Ovary (tissue), 9 donors: ENCODE measurements around the gene KLRF2. TPM values are rescaled to one million over a fixed set of nuclear protein-coding genes. Genes with fewer than 3 reads are reported as not detected.

Experiments
- DNase-seq, 5 donors: peaks; one replicate each; pipeline ENCODE4 v3.0.0-alpha.2; 2019 to 2020
- H3K27ac ChIP-seq, 2 donors: fragments of 200-600 bp; one replicate each; pipeline versions ENCODE4 v1.5.1 to v1.8.0; 2019 to 2022
- H3K27me3 ChIP-seq: fragments of 200-600 bp; one replicate; pipeline ENCODE4 v1.8.0; 2022
- H3K36me3 ChIP-seq: fragments of 200-600 bp; sonication (generic); one replicate; pipeline ENCODE4 v1.5.1; 2019
- H3K4me1 ChIP-seq: one replicate; pipeline ENCODE4 v1.8.1; 2013; ENCODE audit warnings: mild to moderate bottlenecking, moderate library complexity; ENCODE audit not compliant: insufficient read depth
- H3K4me3 ChIP-seq: fragments of 200-600 bp; sonication (generic); one replicate; pipeline ENCODE4 v1.5.1; 2017
- H3K9me3 ChIP-seq, 2 donors: fragments of 200-600 bp in 1 of 2; sonication (generic) in 1 of 2; one replicate each; pipeline versions ENCODE4 v1.5.1 to v1.8.1; 2013 to 2019; ENCODE audit warnings: mild to moderate bottlenecking in 1 of 2, moderate library complexity in 1 of 2
- EP300 ChIP-seq: sonication (generic); formaldehyde crosslinking; IDR thresholded peaks from one replicate; pipeline ENCODE4 v1.6.1; 2017; ENCODE audit warnings: antibody characterized with exemption
- POLR2A ChIP-seq: fragments of 450-650 bp; IDR thresholded peaks from one replicate; pipeline ENCODE4 v1.6.1; 2017; ENCODE audit warnings: antibody characterized with exemption, mild to moderate bottlenecking, moderate library complexity
- WGBS, 3 donors: extraction: QIAGEN DNeasy Blood & Tissue Kit in 1 of 3; methylation state at CpG; one replicate each; pipeline versions ENCODE4 v1.1.5 to v1.1.7; 2013 to 2017; 5-methylcytosine and 5-hydroxymethylcytosine counted together
- intact Hi-C, 4 donors: fragments of 100-400 bp; cut with DNase I; formaldehyde crosslinking; loops; one replicate each; pipeline versions ENCODE4 v1.11.0 to v1.15.1; 2022 to 2023
- polyA plus RNA-seq, 2 donors: library from polyadenylated mRNA; stranded (reverse); fragments of 200-250 nt in 1 of 2; fragments of 350-450 nt in 1 of 2; fragmentation: Illumina TruSeq in 1 of 2; extraction: RNeasy Lipid Tissue Mini Kit (QIAGEN cat#74804) in 1 of 2; gene quantifications; one replicate each; pipeline ENCODE4 v1.2.3, GENCODE V29; 2013 to 2014
- total RNA-seq, 7 donors: library from RNA; depleted of rRNA in 2 of 7; stranded (reverse); fragments of >200 nt in 2 of 7; fragmentation: NEBNext Ultra II Directional in 3 of 7; extraction: Animal tissue kit (Norgen Biotek cat#: 25700) in 3 of 7; gene quantifications; one replicate each; pipeline versions ENCODE4 v1.1.0 to v1.2.4, GENCODE V29; 2016 to 2023
- TF ChIP-seq, protein P1 (sequence below), 3 donors: fragments of 450-650 bp in 2 of 3; fragments of 200-600 bp in 1 of 3; IDR thresholded peaks; one replicate each; pipeline versions ENCODE4 v1.5.1 to v1.8.0; 2016 to 2022; ENCODE audit warnings: antibody characterized with exemption in 3 of 3, mild to moderate bottlenecking in 1 of 3
- donor health status: DM: no; HTN: no; CAD: no; lungs with moderate emphysema.
- donor health status: DM: no; HTN: no; CAD: no.
- donor health status: Bipolar disorder and iron deficiency.
- donor health status: DM: yes; HTN: yes; CAD: no.
- donor health status: DM: no; HTN: no; CAD: no.
- donor health status: DM: yes; HTN: yes; CAD: no.

The KLRF2 gene
- total and polyA plus RNA-seq, 9 donors, result not detected

DNA sequence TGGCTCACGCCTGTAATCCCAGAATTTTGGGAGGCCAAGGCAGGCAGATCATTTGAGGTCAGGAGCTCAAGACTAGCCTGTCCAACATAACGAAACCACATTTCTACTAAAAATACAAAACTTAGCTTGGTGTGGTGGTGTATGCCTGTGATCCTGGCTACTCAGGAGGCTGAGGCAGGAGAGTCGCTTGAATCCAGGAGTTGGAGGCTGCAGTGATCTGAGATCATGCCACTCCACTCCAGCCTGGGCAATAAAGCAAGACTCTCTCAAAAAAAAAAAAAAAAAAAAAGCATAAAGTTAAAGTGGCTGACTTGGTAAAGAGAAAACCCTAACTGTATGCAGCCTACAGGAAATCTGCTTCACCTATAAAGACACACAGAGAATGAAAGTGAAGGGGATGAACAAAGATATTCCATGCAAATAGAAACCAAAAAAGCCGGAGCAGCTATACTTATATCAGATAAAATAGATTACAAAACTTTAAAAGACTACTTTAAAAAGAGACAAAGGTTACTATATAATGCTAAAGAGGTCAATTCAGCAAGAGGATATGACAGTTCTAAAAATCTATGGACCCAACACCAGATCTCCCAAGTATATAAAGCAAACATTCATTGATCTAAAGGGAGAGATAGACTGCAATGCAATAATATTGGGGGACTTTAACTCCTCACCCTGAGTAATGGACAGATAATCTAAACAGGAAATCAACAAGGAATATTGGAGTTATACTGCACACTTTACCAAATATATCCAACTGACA is 16.2 kb upstream of the KLRF2 start:
- H3K4me1 ChIP-seq, result peaks cover 2% of the 10 kb centered on the region
- H3K27me3 ChIP-seq, result no peaks in the 10 kb centered on the region
- DNase-seq, result no peak
- no peak overlapping the region for H3K27ac ChIP-seq
- H3K4me3 ChIP-seq, result peak overlapping the region; percentile 3
- no peaks in the 10 kb centered on the region for H3K9me3 ChIP-seq
- TF ChIP-seq, protein P1, sequence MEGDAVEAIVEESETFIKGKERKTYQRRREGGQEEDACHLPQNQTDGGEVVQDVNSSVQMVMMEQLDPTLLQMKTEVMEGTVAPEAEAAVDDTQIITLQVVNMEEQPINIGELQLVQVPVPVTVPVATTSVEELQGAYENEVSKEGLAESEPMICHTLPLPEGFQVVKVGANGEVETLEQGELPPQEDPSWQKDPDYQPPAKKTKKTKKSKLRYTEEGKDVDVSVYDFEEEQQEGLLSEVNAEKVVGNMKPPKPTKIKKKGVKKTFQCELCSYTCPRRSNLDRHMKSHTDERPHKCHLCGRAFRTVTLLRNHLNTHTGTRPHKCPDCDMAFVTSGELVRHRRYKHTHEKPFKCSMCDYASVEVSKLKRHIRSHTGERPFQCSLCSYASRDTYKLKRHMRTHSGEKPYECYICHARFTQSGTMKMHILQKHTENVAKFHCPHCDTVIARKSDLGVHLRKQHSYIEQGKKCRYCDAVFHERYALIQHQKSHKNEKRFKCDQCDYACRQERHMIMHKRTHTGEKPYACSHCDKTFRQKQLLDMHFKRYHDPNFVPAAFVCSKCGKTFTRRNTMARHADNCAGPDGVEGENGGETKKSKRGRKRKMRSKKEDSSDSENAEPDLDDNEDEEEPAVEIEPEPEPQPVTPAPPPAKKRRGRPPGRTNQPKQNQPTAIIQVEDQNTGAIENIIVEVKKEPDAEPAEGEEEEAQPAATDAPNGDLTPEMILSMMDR (IDR thresholded peaks at IDR 0.05), result no peak
- TF ChIP-seq POLR2A (no peak), EP300 (no peak)
- no peaks in the 10 kb centered on the region for H3K36me3 ChIP-seq
- intact Hi-C loops, result loop anchor here in 1 of 4 donors (10.0 kb wide), 1 partner anchor 500 kb away; no protein-coding TSS in a partner anchor
- WGBS, 3 donors, result 66 to 81% (median 67%) methylated on average over 4 of the region's 4 CpGs

- TF ChIP-seq, protein P1 (IDR thresholded peaks at IDR 0.05), result no peak
- TF ChIP-seq POLR2A (no peak), EP300 (no peak)
- peak overlapping the region; percentile 43 for H3K4me3 ChIP-seq
- WGBS, 3 donors, result 20 to 33% (median 27%) methylated on average over 4 of the region's 4 CpGs
- no peaks in the 10 kb centered on the region for H3K27me3 ChIP-seq
- H3K4me1 ChIP-seq, result peaks cover 2% of the 10 kb centered on the region
- intact Hi-C loops, result loop anchor here in 1 of 4 donors (10.0 kb wide), 1 partner anchor 498 kb away; no protein-coding TSS in a partner anchor
- peak overlapping the region; percentile 13 to 92 for H3K27ac ChIP-seq
- H3K9me3 ChIP-seq, result no peaks in the 10 kb centered on the region
- no peak for DNase-seq
- no peaks in the 10 kb centered on the region for H3K36me3 ChIP-seq
Measured at GRCh38 chr12:9866860-9867269, 14.4 kb upstream of the KLRF2 start.

GRCh38 chr12:9867531-9867930 is 13.8 kb upstream of the KLRF2 start:
- WGBS, 3 donors, result 12 to 34% (median 20%) methylated on average over 4 of the region's 4 CpGs
- TF ChIP-seq EP300, result no peak
- TF ChIP-seq, protein P1 (IDR thresholded peaks at IDR 0.05), result no peak
- TF ChIP-seq POLR2A, result no peak
- DNase-seq, result no peak
- Histone ChIP-seq H3K4me1 (peaks cover 2% of the 10 kb centered on the region), H3K27ac (peak overlapping the region in 1 of 2 donors; percentile 92), H3K27me3 (no peaks in the 10 kb centered on the region), H3K4me3 (peak overlapping the region; percentile 43), H3K36me3 (no peaks in the 10 kb centered on the region), H3K9me3 (no peaks in the 10 kb centered on the region)
- intact Hi-C loops, result loop anchor here in 1 of 4 donors (10.0 kb wide), 1 partner anchor 497 kb away; no protein-coding TSS in a partner anchor

DNA sequence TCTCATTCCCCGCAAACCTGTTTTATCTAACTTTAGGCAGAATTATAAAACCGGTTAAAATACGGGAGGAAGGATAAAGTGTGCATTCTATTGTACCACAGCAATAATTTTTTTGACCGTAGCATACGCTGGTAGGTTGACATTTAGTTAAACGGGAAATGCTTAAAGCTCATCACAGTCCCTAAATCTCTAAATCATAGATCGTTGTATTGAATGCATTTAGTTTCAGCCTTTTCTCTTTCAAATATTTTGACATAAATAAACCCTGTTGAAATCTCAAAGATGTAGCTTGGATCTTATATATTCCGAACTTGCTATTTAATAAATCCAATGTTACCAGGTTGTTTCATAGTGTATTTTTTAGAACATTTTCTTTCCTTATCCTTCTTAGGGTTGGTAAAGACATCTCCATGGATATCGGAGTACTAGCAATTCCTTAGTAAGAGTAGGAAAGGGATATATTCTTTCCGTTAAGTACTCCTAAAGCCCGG is 12.9 kb upstream of the KLRF2 start:
- DNase-seq, result no peak
- Histone ChIP-seq H3K9me3 (no peaks in the 10 kb centered on the region), H3K4me3 (peak overlapping the region; percentile 43), H3K36me3 (no peaks in the 10 kb centered on the region), H3K27ac (peak overlapping the region; percentile 63 to 92), H3K27me3 (no peaks in the 10 kb centered on the region), H3K4me1 (peaks cover 2% of the 10 kb centered on the region)
- 8 to 30% (median 18%) methylated on average over 11 of the region's 11 CpGs for WGBS, 3 donors
- intact Hi-C loops, result loop anchor here in 1 of 4 donors (10.0 kb wide), 1 partner anchor 496 kb away; no protein-coding TSS in a partner anchor
- TF ChIP-seq, protein P1 (IDR thresholded peaks at IDR 0.05), result no peak
- TF ChIP-seq POLR2A (no peak), EP300 (no peak)
